Activated CD4-positive, alpha-beta memory T cell treated with anti-CD3 and anti-CD28 coated beads for 36 hours (primary cell): ENCODE measurements around the gene PITPNC1. TPM values are rescaled to one million over a fixed set of nuclear protein-coding genes. Genes with fewer than 3 reads are reported as not detected.
"Not testable (repeated sequence)": the region's sequence is repeated elsewhere in the genome, so short reads cannot be mapped to it uniquely, and the experiment has no call there.

Source experiments
- CTCF ChIA-PET: fragments of 350-600 bp; sonication (Branson Sonifier 250); formaldehyde crosslinking; loops from one replicate; lab custom pipeline; 2021; ENCODE audit warnings: antibody characterized with exemption, inconsistent platforms; lab: Charles Lee
- POLR2A ChIA-PET: fragments of 350-600 bp; sonication (Branson Sonifier 250); formaldehyde crosslinking; loops from one replicate; lab custom pipeline; 2021; ENCODE audit warnings: antibody characterized with exemption; lab: Charles Lee
- DNase-seq: peaks from one replicate; pipeline ENCODE4 v3.0.0-alpha.2; 2020
- H3K27ac Mint-ChIP-seq: one replicate; pipeline ENCODE4 v1.8.0; 2021; ENCODE audit warnings: mixed read lengths
- H3K27me3 Mint-ChIP-seq: one replicate; pipeline ENCODE4 v1.8.0; 2021; ENCODE audit warnings: mixed read lengths
- H3K36me3 Mint-ChIP-seq: one replicate; pipeline ENCODE4 v1.8.0; 2021; ENCODE audit warnings: mixed read lengths
- H3K4me1 Mint-ChIP-seq: one replicate; pipeline ENCODE4 v1.8.0; 2021; ENCODE audit warnings: low read depth, mixed read lengths
- H3K4me3 Mint-ChIP-seq: one replicate; pipeline ENCODE4 v1.8.0; 2021; ENCODE audit warnings: mild to moderate bottlenecking, mixed read lengths
- H3K9me3 Mint-ChIP-seq: one replicate; pipeline ENCODE4 v1.8.0; 2021; ENCODE audit warnings: mixed read lengths
- intact Hi-C: fragments of 100-400 bp; cut with micrococcal nuclease; formaldehyde crosslinking; loops from one replicate; pipeline ENCODE4 v1.15.1; 2023
- total RNA-seq, 2 experiments: library from RNA; stranded (reverse); gene quantifications; one replicate each; pipeline ENCODE4 v1.2.3, GENCODE V29; 2021

PITPNC1 gene
- total RNA-seq, 2 experiments from 2014 or later: 35.7 to 37.3 TPM

GRCh38 chr17:67401106-67401505 is 24.0 kb downstream of the PITPNC1 start:
- no peak for DNase-seq

GRCh38 chr17:67401598-67402504 is 24.8 kb downstream of the PITPNC1 start:
- H3K27ac Mint-ChIP-seq: no peak overlapping the region
- no peak for DNase-seq
- H3K4me1 Mint-ChIP-seq: peaks cover 52% of the 10 kb centered on the region
- ChIA-PET POLR2A (no interaction called here), CTCF (no interaction called here)
- no peaks in the 10 kb centered on the region for H3K36me3 Mint-ChIP-seq
- H3K4me3 Mint-ChIP-seq: no peak overlapping the region
- no peaks in the 10 kb centered on the region for H3K9me3 Mint-ChIP-seq
- no peaks in the 10 kb centered on the region for H3K27me3 Mint-ChIP-seq
- intact Hi-C loops: no loop called here

More at GRCh38 chr17:67401106-67401505, 24.0 kb downstream of the PITPNC1 start:
- H3K4me3 Mint-ChIP-seq: no peak overlapping the region
- H3K9me3 Mint-ChIP-seq: no peaks in the 10 kb centered on the region
- peaks cover 48% of the 10 kb centered on the region for H3K4me1 Mint-ChIP-seq
- H3K27ac Mint-ChIP-seq: no peak overlapping the region
- intact Hi-C loops: no loop called here
- ChIA-PET POLR2A (no interaction called here), CTCF (no interaction called here)
- no peaks in the 10 kb centered on the region for H3K27me3 Mint-ChIP-seq
- H3K36me3 Mint-ChIP-seq: no peaks in the 10 kb centered on the region

- no peak for DNase-seq
- ChIA-PET POLR2A (no interaction called here), CTCF (interaction anchor here (2.7 kb wide), 1 partner anchor 72 kb away, joined by 6 read pairs; no protein-coding TSS in a partner anchor)
- Mint-ChIP-seq H3K27me3 (no peaks in the 10 kb centered on the region), H3K9me3 (no peaks in the 10 kb centered on the region), H3K4me1 (peaks cover 54% of the 10 kb centered on the region), H3K27ac (peak overlapping the region; percentile 10), H3K36me3 (no peaks in the 10 kb centered on the region), H3K4me3 (no peak overlapping the region)
- intact Hi-C loops: no loop called here
Measured at GRCh38 chr17:67403065-67403464, 26.0 kb downstream of the PITPNC1 start.

GRCh38 chr17:67403483-67403882 is 26.4 kb downstream of the PITPNC1 start:
- DNase-seq: no peak
- Mint-ChIP-seq H3K4me3 (no peak overlapping the region), H3K36me3 (no peaks in the 10 kb centered on the region), H3K9me3 (no peaks in the 10 kb centered on the region), H3K4me1 (peaks cover 51% of the 10 kb centered on the region), H3K27me3 (no peaks in the 10 kb centered on the region), H3K27ac (no peak overlapping the region)
- ChIA-PET POLR2A (no interaction called here), CTCF (interaction anchor here (2.7 kb wide), 1 partner anchor 72 kb away, joined by 6 read pairs; no protein-coding TSS in a partner anchor)
- intact Hi-C loops: no loop called here

GRCh38 chr17:67408455-67408830 is 31.4 kb downstream of the PITPNC1 start:
- DNase-seq, H3K4me3 Mint-ChIP-seq, intact Hi-C loops, H3K27me3 Mint-ChIP-seq, CTCF ChIA-PET, H3K36me3 Mint-ChIP-seq, POLR2A ChIA-PET, H3K27ac Mint-ChIP-seq, H3K9me3 Mint-ChIP-seq: not testable (repeated sequence)
- peaks cover 43% of the 10 kb centered on the region for H3K4me1 Mint-ChIP-seq

GRCh38 chr17:67411397-67411796 is 34.3 kb downstream of the PITPNC1 start:
- peaks cover 29% of the 10 kb centered on the region for H3K4me1 Mint-ChIP-seq
- peaks cover 7% of the 10 kb centered on the region for H3K36me3 Mint-ChIP-seq
- H3K4me3 Mint-ChIP-seq: no peak overlapping the region
- H3K27ac Mint-ChIP-seq: peak overlapping the region; percentile 42
- intact Hi-C loops: no loop called here
- ChIA-PET POLR2A (no interaction called here), CTCF (no interaction called here)
- H3K27me3 Mint-ChIP-seq: no peaks in the 10 kb centered on the region
- DNase-seq: no peak
- peaks cover 10% of the 10 kb centered on the region for H3K9me3 Mint-ChIP-seq

GRCh38 chr17:67412032-67412431 is 35.0 kb downstream of the PITPNC1 start:
- ChIA-PET CTCF (no interaction called here), POLR2A (no interaction called here)
- Mint-ChIP-seq H3K4me1 (peaks cover 26% of the 10 kb centered on the region), H3K27me3 (no peaks in the 10 kb centered on the region), H3K36me3 (peaks cover 7% of the 10 kb centered on the region), H3K9me3 (peaks cover 10% of the 10 kb centered on the region), H3K4me3 (no peak overlapping the region), H3K27ac (peak overlapping the region; percentile 18)
- intact Hi-C loops: no loop called here
- DNase-seq: no peak

GRCh38 chr17:67412941-67413340 is 35.9 kb downstream of the PITPNC1 start:
- Mint-ChIP-seq H3K4me3 (no peak overlapping the region), H3K36me3 (peaks cover 7% of the 10 kb centered on the region), H3K27me3 (no peaks in the 10 kb centered on the region), H3K27ac (no peak overlapping the region), H3K4me1 (peaks cover 25% of the 10 kb centered on the region), H3K9me3 (peaks cover 10% of the 10 kb centered on the region)
- DNase-seq: no peak
- POLR2A ChIA-PET: no interaction called here
- CTCF ChIA-PET: no interaction called here
- intact Hi-C loops: no loop called here

GRCh38 chr17:67413388-67413787 is 36.3 kb downstream of the PITPNC1 start:
- ChIA-PET POLR2A (no interaction called here), CTCF (no interaction called here)
- Mint-ChIP-seq H3K27ac (no peak overlapping the region), H3K4me3 (no peak overlapping the region), H3K9me3 (peaks cover 10% of the 10 kb centered on the region), H3K36me3 (peaks cover 7% of the 10 kb centered on the region), H3K27me3 (no peaks in the 10 kb centered on the region), H3K4me1 (peaks cover 30% of the 10 kb centered on the region)
- no peak for DNase-seq
- intact Hi-C loops: no loop called here

GRCh38 chr17:67414130-67414529 is 37.0 kb downstream of the PITPNC1 start:
- no peak for DNase-seq
- Mint-ChIP-seq H3K27me3 (no peaks in the 10 kb centered on the region), H3K9me3 (peaks cover 10% of the 10 kb centered on the region), H3K4me3 (no peak overlapping the region), H3K4me1 (peaks cover 31% of the 10 kb centered on the region), H3K36me3 (peaks cover 7% of the 10 kb centered on the region), H3K27ac (no peak overlapping the region)
- POLR2A ChIA-PET: no interaction called here
- CTCF ChIA-PET: no interaction called here
- intact Hi-C loops: no loop called here

GRCh38 chr17:67414559-67414958 is 37.5 kb downstream of the PITPNC1 start:
- Mint-ChIP-seq H3K4me3 (no peak overlapping the region), H3K4me1 (peaks cover 35% of the 10 kb centered on the region), H3K9me3 (peaks cover 10% of the 10 kb centered on the region), H3K27me3 (no peaks in the 10 kb centered on the region), H3K27ac (no peak overlapping the region), H3K36me3 (peaks cover 5% of the 10 kb centered on the region)
- DNase-seq: no peak
- intact Hi-C loops: no loop called here
- ChIA-PET POLR2A (interaction anchor here (0.6 kb wide), 1 partner anchor 73 kb away, joined by 6 read pairs; no protein-coding TSS in a partner anchor), CTCF (no interaction called here)

GRCh38 chr17:67415291-67415690 is 38.2 kb downstream of the PITPNC1 start:
- Mint-ChIP-seq H3K27me3 (no peaks in the 10 kb centered on the region), H3K36me3 (peaks cover 5% of the 10 kb centered on the region), H3K27ac (no peak overlapping the region), H3K4me1 (peaks cover 39% of the 10 kb centered on the region), H3K9me3 (peaks cover 10% of the 10 kb centered on the region), H3K4me3 (no peak overlapping the region)
- intact Hi-C loops: no loop called here
- DNase-seq: no peak
- POLR2A ChIA-PET: no interaction called here
- CTCF ChIA-PET: no interaction called here
